ENCODE results near the gene PTPN1. TPM values are rescaled to one million over a fixed set of nuclear protein-coding genes. Genes with fewer than 3 reads are reported as not detected.

The PTPN1 gene
- polyA plus RNA-seq, 3 donors = 12.4 to 21.4 (median 19.1) TPM

DNA sequence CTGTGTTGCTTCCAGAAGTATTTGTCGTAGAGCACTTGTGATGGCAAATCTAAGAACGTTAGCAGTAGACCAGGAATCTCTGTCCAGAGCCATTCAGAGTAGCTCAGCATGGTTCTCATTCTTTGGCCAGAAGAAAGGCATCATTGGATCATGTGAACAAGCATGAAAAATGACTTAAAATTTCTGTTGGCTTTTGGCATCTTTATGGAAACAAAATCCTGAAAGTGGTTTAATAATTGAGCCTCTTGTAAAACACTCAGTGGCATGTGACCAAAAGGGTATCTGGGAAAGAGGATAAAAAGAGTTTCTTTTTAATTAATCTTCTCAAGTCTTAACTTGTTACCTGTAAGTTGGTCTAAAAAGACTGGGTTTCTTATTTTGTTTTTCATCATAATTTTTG lies 55.2 kb downstream of the PTPN1 start:
- peaks cover 41% of the 10 kb centered on the region for H3K79me2 ChIP-seq (ENCODE audit: insufficient read depth, low read length)

DNA sequence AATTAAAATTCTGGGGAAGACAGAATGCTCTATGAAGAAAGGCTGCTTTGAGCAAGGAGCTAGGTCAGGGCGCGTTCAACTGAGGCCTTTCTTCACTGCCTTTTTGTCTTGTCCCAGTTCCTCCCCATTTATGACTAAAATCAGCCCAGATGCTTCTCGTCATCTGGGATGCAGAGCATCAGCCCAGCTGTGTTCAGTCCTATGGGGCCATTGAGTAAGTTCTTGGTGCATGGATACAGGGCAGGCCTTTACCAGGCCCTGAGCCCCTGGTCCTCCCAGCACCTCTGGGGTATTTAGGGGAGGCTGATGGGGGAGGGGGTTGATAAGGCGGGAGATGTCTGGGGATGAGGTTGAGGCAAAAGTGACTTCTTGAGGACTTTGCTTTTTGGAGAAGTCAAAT lies 55.7 kb downstream of the PTPN1 start:
- Histone ChIP-seq H3K4me3 (replicated peaks in 1 of 3; ENCODE audit: low read depth in 2 of 3, low read length in 3 of 3) (no peak overlapping the region), H3K27ac (ENCODE audit: low read depth in 1 of 2, low read length in 2 of 2) (peak overlapping the region in 1 of 2 donors; percentile 35), H3K4me1 (ENCODE audit: control insufficient read depth in 1 of 2, insufficient read depth in 2 of 2, low read length in 2 of 2) (peaks cover 11 to 22% of the 10 kb centered on the region in 2 donors), H3K9me3 (replicated peaks in 1 of 2; ENCODE audit: control insufficient read depth in 1 of 2, insufficient read depth in 1 of 2, low read length in 2 of 2) (no peaks in the 10 kb centered on the region), H3K36me3 (replicated peaks in 1 of 2; ENCODE audit: control insufficient read depth in 1 of 2, insufficient read depth in 2 of 2, low read length in 2 of 2) (peaks cover 62 to 98% of the 10 kb centered on the region in 2 donors), H4K20me1 (ENCODE audit: insufficient read depth, low read length) (peaks cover 81% of the 10 kb centered on the region), H2AFZ (ENCODE audit: insufficient read depth, low read depth, low read length, poor library complexity, severe bottlenecking) (no peak overlapping the region), H3K9ac (ENCODE audit: insufficient read depth, low read length, poor library complexity, severe bottlenecking) (no peak overlapping the region), H3K4me2 (replicated peaks; ENCODE audit: extremely low read depth, low read length, poor library complexity, severe bottlenecking) (no peak overlapping the region), H3K79me2 (ENCODE audit: insufficient read depth, low read length) (peaks cover 42% of the 10 kb centered on the region), H3K27me3 (ENCODE audit: control insufficient read depth in 2 of 2, insufficient read depth in 2 of 2, low read length in 2 of 2) (no peaks in the 10 kb centered on the region)
- peaks cover 29% of the 10 kb centered on the region for H3K4me1 Mint-ChIP-seq
- WGBS (ENCODE audit: insufficient coverage) = 100% methylated on average over 1 of the region's 4 CpGs
- H3K9me3 Mint-ChIP-seq = peaks cover 0 to 1% (median 0%) of the 10 kb centered on the region in 7 donors
- TF ChIP-seq, protein P1, sequence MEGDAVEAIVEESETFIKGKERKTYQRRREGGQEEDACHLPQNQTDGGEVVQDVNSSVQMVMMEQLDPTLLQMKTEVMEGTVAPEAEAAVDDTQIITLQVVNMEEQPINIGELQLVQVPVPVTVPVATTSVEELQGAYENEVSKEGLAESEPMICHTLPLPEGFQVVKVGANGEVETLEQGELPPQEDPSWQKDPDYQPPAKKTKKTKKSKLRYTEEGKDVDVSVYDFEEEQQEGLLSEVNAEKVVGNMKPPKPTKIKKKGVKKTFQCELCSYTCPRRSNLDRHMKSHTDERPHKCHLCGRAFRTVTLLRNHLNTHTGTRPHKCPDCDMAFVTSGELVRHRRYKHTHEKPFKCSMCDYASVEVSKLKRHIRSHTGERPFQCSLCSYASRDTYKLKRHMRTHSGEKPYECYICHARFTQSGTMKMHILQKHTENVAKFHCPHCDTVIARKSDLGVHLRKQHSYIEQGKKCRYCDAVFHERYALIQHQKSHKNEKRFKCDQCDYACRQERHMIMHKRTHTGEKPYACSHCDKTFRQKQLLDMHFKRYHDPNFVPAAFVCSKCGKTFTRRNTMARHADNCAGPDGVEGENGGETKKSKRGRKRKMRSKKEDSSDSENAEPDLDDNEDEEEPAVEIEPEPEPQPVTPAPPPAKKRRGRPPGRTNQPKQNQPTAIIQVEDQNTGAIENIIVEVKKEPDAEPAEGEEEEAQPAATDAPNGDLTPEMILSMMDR (IDR thresholded peaks at IDR 0.05) = no peak
- H3K4me3 Mint-ChIP-seq = no peak overlapping the region
- H3K27ac Mint-ChIP-seq = peak overlapping the region in 3 of 7 donors; percentile 43 to 68 (median 67)
- DNase-seq = no peak
- H3K27me3 Mint-ChIP-seq (ENCODE audit: low read depth in 3 of 3) = peaks cover 0 to 2% (median 0%) of the 10 kb centered on the region in 3 donors
- peaks cover 85 to 97% of the 10 kb centered on the region in 2 donors for H3K36me3 Mint-ChIP-seq
- intact Hi-C loops (cut with micrococcal nuclease) = no loop called here

More for the DNA sequence above, 55.2 kb downstream of the PTPN1 start:
- Histone ChIP-seq H3K9ac (ENCODE audit: insufficient read depth, low read length, poor library complexity, severe bottlenecking) (no peak overlapping the region), H3K4me2 (replicated peaks; ENCODE audit: extremely low read depth, low read length, poor library complexity, severe bottlenecking) (no peak overlapping the region), H2AFZ (ENCODE audit: insufficient read depth, low read depth, low read length, poor library complexity, severe bottlenecking) (no peak overlapping the region), H4K20me1 (ENCODE audit: insufficient read depth, low read length) (peaks cover 81% of the 10 kb centered on the region), H3K27ac (ENCODE audit: low read depth in 1 of 2, low read length in 2 of 2) (no peak overlapping the region), H3K4me3 (replicated peaks in 1 of 3; ENCODE audit: low read depth in 2 of 3, low read length in 3 of 3) (no peak overlapping the region), H3K4me1 (ENCODE audit: control insufficient read depth in 1 of 2, insufficient read depth in 2 of 2, low read length in 2 of 2) (peaks cover 11 to 22% of the 10 kb centered on the region in 2 donors), H3K9me3 (replicated peaks in 1 of 2; ENCODE audit: control insufficient read depth in 1 of 2, insufficient read depth in 1 of 2, low read length in 2 of 2) (no peaks in the 10 kb centered on the region), H3K27me3 (ENCODE audit: control insufficient read depth in 2 of 2, insufficient read depth in 2 of 2, low read length in 2 of 2) (no peaks in the 10 kb centered on the region), H3K36me3 (replicated peaks in 1 of 2; ENCODE audit: control insufficient read depth in 1 of 2, insufficient read depth in 2 of 2, low read length in 2 of 2) (peaks cover 64 to 96% of the 10 kb centered on the region in 2 donors)
- 92% methylated on average over 2 of the region's 2 CpGs for WGBS (ENCODE audit: insufficient coverage)
- DNase-seq = no peak
- intact Hi-C loops (cut with micrococcal nuclease) = no loop called here
- peaks cover 27% of the 10 kb centered on the region for H3K4me1 Mint-ChIP-seq
- H3K27ac Mint-ChIP-seq = peak overlapping the region in 2 of 7 donors; percentile 43 to 67
- TF ChIP-seq, protein P1 (IDR thresholded peaks at IDR 0.05) = no peak
- peaks cover 0 to 1% (median 0%) of the 10 kb centered on the region in 7 donors for H3K9me3 Mint-ChIP-seq
- H3K4me3 Mint-ChIP-seq = no peak overlapping the region
- H3K27me3 Mint-ChIP-seq (ENCODE audit: low read depth in 3 of 3) = peaks cover 0 to 2% (median 0%) of the 10 kb centered on the region in 3 donors
- peaks cover 85 to 94% of the 10 kb centered on the region in 2 donors for H3K36me3 Mint-ChIP-seq
